Stimulated activated CD4-positive, alpha-beta T cell treated with anti-CD3 and anti-CD28 coated beads, Interleukin-15, amount 100 ng/mL, for 24 hours (primary cell): Measurements from ENCODE around the gene FOXQ1.
"Not testable (repeated sequence)": the region's sequence is repeated elsewhere in the genome, so short reads cannot be mapped to it uniquely, and the experiment has no call there.

Source experiments
- DNase-seq: peaks from one replicate; pipeline ENCODE4 v3.0.0-alpha.2; 2020

Gene FOXQ1

DNA sequence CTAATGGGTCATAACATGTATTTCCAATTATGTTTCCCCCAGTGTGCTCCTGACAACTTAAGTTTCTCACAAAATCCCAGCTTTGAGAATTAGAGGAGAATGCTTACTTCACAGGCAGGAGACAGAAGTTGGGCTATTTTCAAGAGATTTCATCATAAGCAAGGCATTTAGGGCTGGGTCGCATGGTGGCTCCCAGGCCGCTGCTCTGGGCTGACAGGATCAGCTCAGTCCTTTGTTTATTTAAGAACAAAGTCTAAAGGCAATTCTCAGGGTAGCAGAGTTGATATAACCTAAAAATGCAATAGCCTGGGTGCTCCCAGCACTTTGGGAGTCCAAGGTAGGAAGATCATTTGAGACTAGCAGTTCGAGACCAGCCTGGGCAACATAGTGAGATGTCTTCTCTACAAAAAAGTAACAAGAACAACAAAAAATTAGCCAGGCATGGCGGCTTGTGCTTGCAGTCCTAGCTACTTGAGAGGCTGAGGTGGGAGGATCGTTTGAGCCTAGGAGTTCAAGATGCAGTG, 10.9 kb downstream of the FOXQ1 start:
- no peak for DNase-seq

GRCh38 chr6:1324936-1325335, 13.0 kb downstream of the FOXQ1 start:
- DNase-seq = no peak

DNA sequence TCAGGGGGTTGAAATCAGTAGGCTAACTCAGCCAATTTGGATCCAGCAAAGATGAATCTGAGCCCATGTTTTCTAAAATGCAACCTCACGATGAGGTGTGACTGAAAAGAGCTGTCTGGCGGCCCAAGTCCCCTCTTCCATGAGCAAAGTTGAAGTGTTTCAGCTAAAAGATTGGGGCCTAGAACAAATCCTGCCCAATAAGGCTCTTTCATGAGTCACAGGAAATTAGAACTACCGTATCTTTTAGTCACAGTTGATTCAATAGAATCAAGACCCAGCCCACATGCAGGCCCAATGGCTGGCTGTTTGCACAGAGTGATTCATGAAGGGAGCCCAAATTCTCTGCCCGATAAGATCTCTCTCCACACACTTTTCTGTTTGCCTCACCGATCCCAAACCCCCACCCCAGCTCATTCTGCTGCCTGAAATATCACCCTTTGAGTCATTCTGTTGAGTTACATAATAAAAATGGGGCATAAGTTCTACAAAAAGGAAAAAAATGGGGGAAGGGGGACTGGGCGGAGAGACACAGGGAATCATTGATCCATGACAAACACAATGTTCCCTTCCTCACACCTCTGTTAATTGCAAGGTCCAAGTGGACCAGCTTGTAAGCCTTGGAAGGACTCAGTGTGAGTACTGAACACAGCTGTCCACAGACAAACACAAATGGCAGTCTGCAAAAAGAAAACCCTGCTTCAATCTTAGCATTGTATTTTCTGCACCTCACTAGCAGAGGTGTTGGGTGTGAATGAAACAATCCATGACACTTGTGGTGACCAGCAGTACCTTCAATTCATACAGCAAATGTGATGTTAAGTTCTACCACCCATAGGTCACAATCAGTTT, 13.8 kb downstream of the FOXQ1 start:
- peak; percentile 21 for DNase-seq

- no peak for DNase-seq
Observed at GRCh38 chr6:1326535-1327121, 14.7 kb downstream of the FOXQ1 start.

GRCh38 chr6:1327630-1328029, 15.7 kb downstream of the FOXQ1 start:
- no peak for DNase-seq

GRCh38 chr6:1328129-1328800, 16.4 kb downstream of the FOXQ1 start:
- DNase-seq = no peak

DNA sequence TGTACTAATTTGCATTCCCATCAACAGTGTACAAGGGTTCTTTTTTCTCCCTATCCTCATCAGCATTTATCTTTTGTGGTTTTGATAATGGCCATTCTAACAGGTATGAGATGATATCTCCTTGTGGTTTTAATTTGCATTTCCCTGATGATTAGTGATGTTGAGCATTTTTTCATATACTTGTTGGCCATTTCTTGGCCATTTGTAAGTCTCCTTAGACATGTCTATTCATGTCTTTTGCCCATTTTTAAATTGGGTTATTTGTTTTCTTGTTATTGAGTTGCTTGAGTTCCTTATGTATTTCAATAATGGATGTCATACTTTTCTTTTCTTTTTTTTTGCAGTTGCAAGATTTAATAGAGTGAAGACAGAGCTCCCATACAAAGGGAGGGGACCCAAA, 17.8 kb downstream of the FOXQ1 start:
- DNase-seq = no peak

DNA sequence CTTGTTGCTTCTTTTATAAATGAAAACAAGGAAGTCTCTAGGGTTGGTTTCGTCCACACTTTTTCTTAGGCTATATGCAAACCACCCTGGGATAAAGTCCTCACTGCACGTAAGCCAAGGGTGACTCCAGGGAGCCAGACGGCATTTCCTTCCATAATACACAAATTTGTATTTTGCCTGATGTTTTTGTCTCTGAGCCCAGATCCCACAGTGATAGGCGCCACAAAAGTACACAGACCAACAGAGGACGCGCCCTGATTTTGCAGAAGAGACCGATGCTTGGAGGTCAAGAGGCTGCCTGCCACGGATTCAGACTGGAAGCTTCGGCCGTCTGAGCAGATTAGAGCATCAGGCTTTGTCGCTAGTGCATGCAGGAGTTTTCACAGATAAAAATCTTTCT, 22.8 kb downstream of the FOXQ1 start:
- DNase-seq = no peak

DNA sequence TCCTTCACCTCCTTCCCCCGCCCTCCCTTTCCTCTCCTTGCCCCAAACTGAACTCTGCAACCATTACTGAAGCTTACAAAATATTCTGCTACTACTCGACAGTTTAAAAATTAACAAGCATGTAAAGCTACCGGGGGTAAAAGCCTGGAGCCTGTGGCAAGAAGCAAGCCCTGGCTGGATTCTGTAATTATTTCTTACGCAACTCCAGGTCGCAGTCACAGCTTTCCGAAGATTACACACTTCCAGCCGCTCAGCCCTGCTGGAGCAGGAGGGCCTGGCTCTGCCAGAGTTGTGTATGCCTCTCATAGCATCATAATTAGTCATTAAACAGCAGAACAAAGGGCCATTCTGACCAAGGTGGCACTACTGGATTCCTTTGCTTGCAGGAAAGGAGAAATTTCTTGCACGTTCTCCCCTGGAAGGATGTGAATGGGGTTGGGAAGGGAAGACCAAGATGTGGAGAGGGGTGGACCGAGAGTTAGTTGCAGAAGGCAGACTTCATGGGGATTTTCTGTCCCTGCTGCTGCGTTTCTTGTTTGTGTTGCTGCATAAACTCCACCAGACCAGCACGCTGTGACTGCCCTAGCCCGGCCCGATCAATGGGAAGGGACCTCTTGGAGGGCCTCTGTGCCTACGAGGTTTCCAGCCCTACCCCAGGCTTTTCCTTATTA, 23.6 kb downstream of the FOXQ1 start:
- DNase-seq = no peak

GRCh38 chr6:1336246-1336843, 24.4 kb downstream of the FOXQ1 start:
- DNase-seq = peak; percentile 4

- DNase-seq = no peak
Observed at GRCh38 chr6:1337791-1338190, 25.9 kb downstream of the FOXQ1 start.

GRCh38 chr6:1346101-1346500, 34.2 kb downstream of the FOXQ1 start:
- DNase-seq = no peak

- DNase-seq = no peak
Observed at GRCh38 chr6:1346558-1347091, 34.7 kb downstream of the FOXQ1 start.

DNA sequence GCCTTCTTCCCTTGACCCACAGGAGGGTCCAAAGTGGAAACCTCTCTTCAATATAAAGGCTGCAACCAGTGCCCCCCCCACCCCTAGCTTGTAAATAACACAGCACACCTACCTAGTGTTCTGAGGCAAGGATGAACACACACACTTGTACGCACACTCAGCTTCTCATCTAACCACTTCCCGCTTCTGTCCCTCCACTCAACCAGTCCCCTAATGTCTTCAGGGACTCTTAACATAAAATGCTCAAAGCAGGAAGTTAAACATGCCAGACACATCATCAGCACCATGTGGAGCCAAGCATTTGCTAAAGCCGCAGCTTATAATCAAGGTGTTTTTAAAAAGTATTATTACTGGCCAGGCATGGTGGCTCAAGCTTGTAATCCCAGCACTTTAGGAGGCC, 35.3 kb downstream of the FOXQ1 start:
- DNase-seq = no peak

GRCh38 chr6:1348675-1349074, 36.8 kb downstream of the FOXQ1 start:
- DNase-seq = no peak

GRCh38 chr6:1349655-1350054, 37.8 kb downstream of the FOXQ1 start:
- DNase-seq = no peak

DNA sequence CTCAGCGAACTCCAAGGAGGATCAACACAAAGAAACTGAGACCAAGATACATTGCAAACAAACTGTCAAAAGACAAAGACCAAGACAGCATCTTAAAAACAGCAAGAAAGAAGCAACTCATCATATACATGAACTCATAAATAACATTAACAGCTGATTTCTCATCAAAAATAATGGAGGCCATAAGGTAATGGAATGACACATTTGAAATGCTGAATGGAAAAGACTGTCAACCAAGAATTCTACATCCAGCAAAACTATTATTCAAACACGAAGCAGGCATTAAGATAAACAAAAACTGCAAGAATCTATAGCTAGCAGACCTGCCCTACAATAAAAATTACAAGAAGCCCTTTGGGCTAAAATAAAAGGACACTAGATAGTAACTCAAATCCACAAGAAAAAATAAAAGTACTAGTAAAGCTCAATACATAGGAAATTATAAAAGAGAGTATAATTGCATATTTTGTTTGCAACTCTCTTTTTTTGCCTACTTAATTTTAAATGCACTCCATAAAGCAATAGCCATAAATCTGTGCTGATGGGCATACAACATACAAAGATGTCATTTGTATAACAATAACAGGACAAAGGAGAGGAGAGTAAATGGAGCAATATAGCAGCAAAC, 39.6 kb downstream of the FOXQ1 start:
- no peak for DNase-seq

GRCh38 chr6:1355068-1355467, 43.2 kb downstream of the FOXQ1 start:
- not testable (repeated sequence) for DNase-seq

GRCh38 chr6:1361717-1362116, 49.8 kb downstream of the FOXQ1 start:
- DNase-seq = not testable (repeated sequence)

GRCh38 chr6:1362643-1363042, 50.7 kb downstream of the FOXQ1 start:
- no peak for DNase-seq

DNA sequence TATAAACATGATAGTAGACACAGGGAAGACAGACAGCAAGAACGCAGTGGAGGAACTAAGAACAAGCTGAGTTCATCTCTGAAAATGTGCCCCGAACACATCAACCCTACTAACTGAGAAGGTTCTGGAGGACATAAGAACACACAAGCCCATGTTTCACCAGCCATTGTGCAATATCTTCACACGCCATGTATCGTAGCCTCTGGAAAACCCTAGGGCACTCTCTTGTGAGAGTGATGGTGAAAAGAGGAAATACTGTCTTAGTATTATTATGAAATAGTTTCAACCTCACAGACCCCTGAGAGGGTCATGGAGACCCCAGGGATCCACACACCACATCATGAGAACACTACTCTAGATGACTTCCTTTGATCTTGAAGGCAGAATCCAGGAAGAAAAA, 51.4 kb downstream of the FOXQ1 start:
- DNase-seq = no peak
